NOMO-1 treated with DMSO at 0.1 percent for 48 hours (cell line): ENCODE results near the gene RERE.
"Not testable (repeated sequence)": the region's sequence is repeated elsewhere in the genome, so short reads cannot be mapped to it uniquely, and the experiment has no call there.

Experiments
- DNase-seq: peaks from one replicate; lab custom pipeline; 2025; ENCODE audit not compliant: unreplicated experiment; lab: John Stamatoyannopoulos, UW

RERE gene

GRCh38 chr1:8616791-8617190 is 200.6 kb downstream of the RERE start:
- peak; percentile 14 for DNase-seq

GRCh38 chr1:8611634-8612515 is 205.6 kb downstream of the RERE start:
- not testable (repeated sequence) for DNase-seq

- DNase-seq = no peak
Measured at GRCh38 chr1:8607906-8608305, 209.5 kb downstream of the RERE start.

- no peak for DNase-seq
Measured at GRCh38 chr1:8604041-8604945, 213.1 kb downstream of the RERE start.

GRCh38 chr1:8603220-8603616 is 214.2 kb downstream of the RERE start:
- DNase-seq = no peak

GRCh38 chr1:8602471-8603219 is 214.8 kb downstream of the RERE start:
- DNase-seq = no peak

- DNase-seq = no peak
Measured at GRCh38 chr1:8600336-8600735, 217.1 kb downstream of the RERE start.

- DNase-seq = no peak
Measured at GRCh38 chr1:8599646-8600212, 217.7 kb downstream of the RERE start.

- no peak for DNase-seq
Measured at GRCh38 chr1:8598783-8599182, 218.7 kb downstream of the RERE start.

- no peak for DNase-seq
Measured at GRCh38 chr1:8598060-8598724, 219.2 kb downstream of the RERE start.

- no peak for DNase-seq
Measured at GRCh38 chr1:8597455-8597854, 220.0 kb downstream of the RERE start.

- no peak for DNase-seq
Measured at GRCh38 chr1:8595941-8596340, 221.5 kb downstream of the RERE start.

- no peak for DNase-seq
Measured at GRCh38 chr1:8595332-8595731, 222.1 kb downstream of the RERE start.

GRCh38 chr1:8593292-8593691 is 224.1 kb downstream of the RERE start:
- DNase-seq = not testable (repeated sequence)

- no peak for DNase-seq
Measured at GRCh38 chr1:8591569-8591968, 225.9 kb downstream of the RERE start.

GRCh38 chr1:8590721-8591351 is 226.6 kb downstream of the RERE start:
- no peak for DNase-seq

- DNase-seq = no peak
Measured at GRCh38 chr1:8589571-8589970, 227.9 kb downstream of the RERE start.

- no peak for DNase-seq
Measured at GRCh38 chr1:8587784-8588183, 229.7 kb downstream of the RERE start.

- DNase-seq = no peak
Measured at GRCh38 chr1:8586438-8586837, 231.0 kb downstream of the RERE start.

- no peak for DNase-seq
Measured at GRCh38 chr1:8584316-8584715, 233.1 kb downstream of the RERE start.
